OCI-LY1 (cell line): ENCODE measurements around the gene OSMR.

Source experiments
- H2AFZ ChIP-seq: fragments of 200-600 bp; sonication (generic), shearing (Covaris generic); 2 replicates; pipeline ENCODE4 v1.6.0; 2014; ENCODE audit warnings: antibody characterized with exemption, mild to moderate bottlenecking, low read length
- H3F3A ChIP-seq: fragments of 200-600 bp; sonication (generic), shearing (Covaris generic); 2 replicates; pipeline ENCODE4 v1.6.0; 2014; ENCODE audit warnings: mild to moderate bottlenecking, antibody characterized with exemption, low read length, moderate library complexity; ENCODE audit not compliant: insufficient read depth
- H3K27ac ChIP-seq: fragments of 200-600 bp; sonication (generic); 2 replicates; pipeline ENCODE4 v1.5.1; 2014; ENCODE audit warnings: low read length, mixed run types, mild to moderate bottlenecking, low read depth; ENCODE audit not compliant: poor library complexity, severe bottlenecking
- H3K27me3 ChIP-seq: fragments of 200-600 bp; sonication (generic); 2 replicates; pipeline ENCODE4 v1.6.0; 2014; ENCODE audit warnings: antibody characterized with exemption, mild to moderate bottlenecking, low read length, moderate library complexity; ENCODE audit not compliant: insufficient read depth
- H3K36me3 ChIP-seq: fragments of 200-600 bp; sonication (generic); 2 replicates; pipeline ENCODE4 v1.6.1; 2014; ENCODE audit warnings: mild to moderate bottlenecking, antibody characterized with exemption, low read length, moderate library complexity, mixed read lengths; ENCODE audit not compliant: insufficient read depth
- H3K4me1 ChIP-seq: fragments of 200-600 bp; sonication (generic); 2 replicates; pipeline ENCODE4 v1.5.1; 2014; ENCODE audit warnings: mild to moderate bottlenecking, low read length, moderate library complexity; ENCODE audit not compliant: insufficient read depth, severe bottlenecking
- H3K4me2 ChIP-seq: fragments of 200-600 bp; sonication (generic), shearing (Covaris generic); 2 replicates; pipeline ENCODE4 v1.6.1; 2014; ENCODE audit warnings: low read length
- H3K4me3 ChIP-seq: fragments of 200-600 bp; sonication (generic); 2 replicates; pipeline ENCODE4 v1.5.1; 2014; ENCODE audit warnings: low read length, low read depth, mild to moderate bottlenecking, mixed read lengths; ENCODE audit not compliant: poor library complexity, severe bottlenecking
- H3K79me2 ChIP-seq: fragments of 200-600 bp; shearing (Covaris generic); 2 replicates; pipeline ENCODE4 v1.6.1; 2016; ENCODE audit warnings: mixed run types, low read length, mixed read lengths; ENCODE audit not compliant: insufficient read depth
- H3K9ac ChIP-seq: fragments of 200-600 bp; sonication (generic), shearing (Covaris generic); 2 replicates; pipeline ENCODE4 v1.6.1; 2014; ENCODE audit warnings: mild to moderate bottlenecking, low read length, mixed read lengths
- H3K9me2 ChIP-seq: fragments of 200-600 bp; sonication (generic), shearing (Covaris generic); 2 replicates; pipeline ENCODE4 v1.6.1; 2014; ENCODE audit warnings: low read depth, mild to moderate bottlenecking, low read length, mixed read lengths
- H3K9me3 ChIP-seq: fragments of 200-600 bp; shearing (Covaris generic); 2 replicates; pipeline ENCODE4 v1.6.1; 2014; ENCODE audit warnings: low read length, mixed read lengths
- H4K20me1 ChIP-seq: fragments of 200-600 bp; sonication (generic), shearing (Covaris generic); 2 replicates; pipeline ENCODE4 v1.6.0; 2016; ENCODE audit warnings: mild to moderate bottlenecking, low read length; ENCODE audit not compliant: insufficient read depth
- CTCF ChIP-seq: fragments of 200-600 bp; sonication (generic), shearing (Covaris generic); IDR thresholded peaks from 2 replicates; pipeline ENCODE4 v1.5.1; 2017; ENCODE audit warnings: mild to moderate bottlenecking, antibody characterized with exemption, low read length, moderate library complexity, mixed read lengths
- EZH2 ChIP-seq: fragments of 200-600 bp; sonication (generic), shearing (Covaris generic); IDR thresholded peaks from 2 replicates; pipeline ENCODE4 v1.8.0; 2017; ENCODE audit warnings: borderline replicate concordance, mixed run types, mild to moderate bottlenecking, antibody characterized with exemption, low read length, moderate library complexity, mixed read lengths

OSMR gene

GRCh38 chr5:38799556-38800377, 46.0 kb upstream of the OSMR start:
- Histone ChIP-seq H3K9me3 (no peaks in the 10 kb centered on the region), H3K4me3 (no peak overlapping the region), H3K9me2 (no peaks in the 10 kb centered on the region), H3K4me2 (no peak overlapping the region), H3K36me3 (no peaks in the 10 kb centered on the region), H3K9ac (no peak overlapping the region), H2AFZ (no peak overlapping the region), H3K4me1 (no peaks in the 10 kb centered on the region), H3F3A (no peaks in the 10 kb centered on the region), H3K27ac (no peak overlapping the region), H3K27me3 (no peaks in the 10 kb centered on the region), H4K20me1 (no peaks in the 10 kb centered on the region), H3K79me2 (no peaks in the 10 kb centered on the region)
- TF ChIP-seq CTCF (no peak), EZH2 (no peak)

- no peaks in the 10 kb centered on the region for H3K36me3 ChIP-seq
- no peak overlapping the region for H2AFZ ChIP-seq
- H3F3A ChIP-seq = no peaks in the 10 kb centered on the region
- no peaks in the 10 kb centered on the region for H3K9me3 ChIP-seq
- no peaks in the 10 kb centered on the region for H3K27me3 ChIP-seq
- no peaks in the 10 kb centered on the region for H4K20me1 ChIP-seq
- H3K9me2 ChIP-seq = no peaks in the 10 kb centered on the region
- H3K79me2 ChIP-seq = no peaks in the 10 kb centered on the region
- H3K9ac ChIP-seq = no peak overlapping the region
- no peak overlapping the region for H3K4me2 ChIP-seq
- TF ChIP-seq CTCF = no peak
- no peak for TF ChIP-seq EZH2
- H3K27ac ChIP-seq = no peak overlapping the region
- no peaks in the 10 kb centered on the region for H3K4me1 ChIP-seq
- H3K4me3 ChIP-seq = no peak overlapping the region
Observed at GRCh38 chr5:38800515-38800914, 45.3 kb upstream of the OSMR start.

GRCh38 chr5:38802125-38802524, 43.7 kb upstream of the OSMR start:
- Histone ChIP-seq H3K9me2 (no peaks in the 10 kb centered on the region), H3K4me2 (no peak overlapping the region), H3K4me3 (no peak overlapping the region), H3K27me3 (no peaks in the 10 kb centered on the region), H3K9ac (no peak overlapping the region), H2AFZ (no peak overlapping the region), H3F3A (no peaks in the 10 kb centered on the region), H3K79me2 (no peaks in the 10 kb centered on the region), H3K9me3 (no peaks in the 10 kb centered on the region), H3K4me1 (no peaks in the 10 kb centered on the region), H3K36me3 (no peaks in the 10 kb centered on the region), H4K20me1 (no peaks in the 10 kb centered on the region), H3K27ac (no peak overlapping the region)
- no peak for TF ChIP-seq EZH2
- TF ChIP-seq CTCF = no peak
